K562 (cell line): ENCODE data around the gene RGS7. TPM values are rescaled to one million over a fixed set of nuclear protein-coding genes. Genes with fewer than 3 reads are reported as not detected.

Source experiments
- BRCA1 ChIP-seq, 2 experiments: fragments of 450-650 bp in 1 of 2; sonication (generic) in 1 of 2; formaldehyde crosslinking in 1 of 2; IDR thresholded peaks; 2 replicates each; pipeline versions ENCODE4 v1.5.0 to v1.6.1; 2017 to 2020; ENCODE audit warnings: mild to moderate bottlenecking in 1 of 2, missing genetic modification reagents in 1 of 2
- CEBPG ChIP-seq, 3 experiments: fragments of 200-800 bp in 1 of 3; sonication (Bioruptor generic) in 1 of 3; sonication (generic) in 1 of 3; formaldehyde crosslinking in 1 of 3; IDR thresholded peaks in 2 of 3; conservative IDR thresholded peaks in 1 of 3; 2 replicates each; pipeline versions ENCODE4 v1.6.1 to v1.8.0; 2016 to 2022; ENCODE audit warnings: missing compliant biosample characterization in 2 of 3, missing genetic modification characterization in 2 of 3, mild to moderate bottlenecking in 1 of 3, missing genetic modification reagents in 1 of 3
- HDAC2 ChIP-seq: fragments of 450-650 bp; IDR thresholded peaks from 2 replicates; pipeline ENCODE4 v1.6.1; 2016; ENCODE audit warnings: mild to moderate bottlenecking
- NELFE ChIP-seq: IDR thresholded peaks from 2 replicates; pipeline ENCODE4 v1.6.1; 2011; ENCODE audit warnings: mild to moderate bottlenecking; ENCODE audit not compliant: insufficient read depth, insufficient read length
- PRDM10 ChIP-seq: fragments of 450-650 bp; IDR thresholded peaks from 2 replicates; pipeline ENCODE4 v1.6.1; 2018; ENCODE audit not compliant: partially characterized antibody
- ZBTB5 ChIP-seq: fragments of 450-650 bp; IDR thresholded peaks from 2 replicates; pipeline ENCODE4 v1.6.1; 2017; ENCODE audit warnings: antibody characterized with exemption
- polyA plus RNA-seq, 8 experiments: library from polyadenylated mRNA; depleted of rRNA in 4 of 8; stranded (reverse) in 5 of 8; unstranded in 3 of 8; fragments of >200 nt; fragmentation: Nextera tagmentation in 2 of 8; fragmentation: Illumina TruSeq in 1 of 8; extraction: Ambion mirVana in 2 of 8; extraction: Trizol in 1 of 8; gene quantifications; 2 replicates each; pipeline versions ENCODE4 v1.2.1 to v1.2.3, GENCODE V29; 2011 to 2014; ENCODE audit warnings: inconsistent platforms in 1 of 8, missing spikeins in 1 of 8
- total RNA-seq, 7 experiments: library from RNA; depleted of rRNA in 6 of 7; stranded (reverse); fragments of >200 nt in 6 of 7; fragmentation: Illumina TruSeq in 2 of 7; extraction: Trizol in 2 of 7; gene quantifications; 2 replicates each; pipeline versions ENCODE4 v1.2.1 to v1.2.3, GENCODE V29; 2011 to 2021; ENCODE audit warnings: low replicate concordance in 1 of 7

Gene RGS7
- total and polyA plus RNA-seq, 9 of the 15 experiments (the other 6 are each of a cell fraction or from before 2014, with no cell fraction given) = not detected

GRCh38 chr1:241357366-241358340, 648 bp upstream of the RGS7 start (continued):
- no peak for TF ChIP-seq PRDM10
- no peak for TF ChIP-seq ZBTB5
- TF ChIP-seq HDAC2 = no peak
- TF ChIP-seq NELFE = no peak
- TF ChIP-seq CEBPG (CRISPR knock-in tag; IDR thresholded peaks at IDR 0.05) = no peak
- TF ChIP-seq CEBPG (tag; conservative IDR thresholded peaks at IDR 0.05 in 1 of 2, IDR thresholded peaks at IDR 0.05 in 1 of 2) = no peak
- no peak for TF ChIP-seq BRCA1 (IDR thresholded peaks at IDR 0.05)
- no peak for TF ChIP-seq BRCA1 (CRISPR knock-in tag; IDR thresholded peaks at IDR 0.05)
- TF ChIP-seq, all 486 proteins: peak for 0
